ENCODE data around the gene COBL.

- no peak for TF ChIP-seq POLR2A (IDR thresholded peaks at IDR 0.05)
- no peak for TF ChIP-seq CTCF (IDR thresholded peaks at IDR 0.05)
- no peak for TF ChIP-seq POLR2AphosphoS5 (IDR thresholded peaks at IDR 0.05)
- no peak for TF ChIP-seq EP300 (IDR thresholded peaks at IDR 0.05; ENCODE audit: low read depth)
Observed at GRCh38 chr7:50976064-50976463, 340.5 kb downstream of the COBL start.

Measured in transverse colon (tissue), 4 donors.